GM20000 (cell line): Measurements from ENCODE around the gene ANGPTL7.

Experiments
- DNase-seq: peaks from one replicate; pipeline ENCODE4 v3.0.0; 2012; ENCODE audit warnings: low spot score
- CTCF ChIP-seq: IDR thresholded peaks from 2 replicates; pipeline ENCODE4 v1.5.1; 2012; ENCODE audit warnings: mild to moderate bottlenecking, control low read depth; ENCODE audit errors: extremely low read depth, missing control alignments

ANGPTL7 gene

GRCh38 chr1:11204396-11205190 is 15.4 kb downstream of the ANGPTL7 start:
- no peak for TF ChIP-seq CTCF
- DNase-seq, result no peak

- DNase-seq, result no peak
- TF ChIP-seq CTCF, result no peak
Measured at GRCh38 chr1:11207898-11208611, 18.9 kb downstream of the ANGPTL7 start.

GRCh38 chr1:11211461-11211860 is 22.3 kb downstream of the ANGPTL7 start:
- TF ChIP-seq CTCF, result no peak
- no peak for DNase-seq

GRCh38 chr1:11211925-11212587 is 22.9 kb downstream of the ANGPTL7 start:
- TF ChIP-seq CTCF, result no peak
- no peak for DNase-seq

GRCh38 chr1:11214698-11215380 is 25.7 kb downstream of the ANGPTL7 start:
- TF ChIP-seq CTCF, result no peak
- DNase-seq, result no peak

- TF ChIP-seq CTCF, result no peak
- no peak for DNase-seq
Measured at GRCh38 chr1:11215381-11216005, 26.3 kb downstream of the ANGPTL7 start.
